Lung (tissue), 12 donors: ENCODE data around the gene JDP2. TPM values are rescaled to one million over a fixed set of nuclear protein-coding genes. Genes with fewer than 3 reads are reported as not detected.

Experiments used
- ATAC-seq: fragments of 200-7000 bp; cut with Tn5 transposase; one replicate; pipeline ENCODE4 v1.9.1; 2020; ENCODE audit warnings: moderate number of reproducible peaks; ENCODE audit not compliant: insufficient read depth, low FRiP score
- DNase-seq, 3 donors: peaks; one replicate each; pipeline ENCODE4 v3.0.0-alpha.2; 2013 to 2017
- H3K27ac ChIP-seq, 2 donors: one replicate each; pipeline ENCODE4 v1.5.1; 2013; ENCODE audit warnings: mild to moderate bottlenecking in 2 of 2, moderate library complexity in 2 of 2, control low read depth in 1 of 2, inconsistent platforms in 1 of 2, low read depth in 1 of 2, low read length in 1 of 2
- H3K27me3 ChIP-seq, 3 donors: one replicate each; pipeline ENCODE4 v1.5.1; 2013; ENCODE audit warnings: low read length in 2 of 3; ENCODE audit not compliant: control insufficient read depth in 3 of 3, insufficient read depth in 3 of 3
- H3K36me3 ChIP-seq, 4 donors: one replicate each; pipeline ENCODE4 v1.5.1; 2013; ENCODE audit warnings: low read length in 4 of 4, mild to moderate bottlenecking in 1 of 4, moderate library complexity in 1 of 4; ENCODE audit not compliant: control insufficient read depth in 4 of 4, insufficient read depth in 4 of 4
- H3K4me1 ChIP-seq, 5 donors: one replicate each; pipeline ENCODE4 v1.5.1; 2013; ENCODE audit warnings: low read length in 5 of 5, mild to moderate bottlenecking in 2 of 5, moderate library complexity in 1 of 5; ENCODE audit not compliant: control insufficient read depth in 5 of 5, insufficient read depth in 5 of 5
- H3K4me3 ChIP-seq: one replicate; pipeline ENCODE4 v1.5.1; 2013; ENCODE audit warnings: mild to moderate bottlenecking, control low read depth, moderate library complexity
- H3K9ac ChIP-seq, 2 donors: one replicate each; pipeline ENCODE4 v1.5.1; 2013; ENCODE audit warnings: low read length in 2 of 2, control low read depth in 1 of 2; ENCODE audit not compliant: insufficient read depth in 1 of 2
- H3K9me3 ChIP-seq, 4 donors: one replicate each; pipeline ENCODE4 v1.5.1; 2013; ENCODE audit warnings: low read length in 3 of 4, mild to moderate bottlenecking in 1 of 4, moderate library complexity in 1 of 4; ENCODE audit not compliant: control insufficient read depth in 4 of 4, insufficient read depth in 3 of 4
- WGBS, 2 donors: extraction: QIAGEN DNeasy Blood & Tissue Kit; methylation state at CpG; one replicate each; pipeline ENCODE4 v1.1.7; 2013; 5-methylcytosine and 5-hydroxymethylcytosine counted together
- polyA plus RNA-seq, 2 donors: library from polyadenylated mRNA; stranded (reverse); fragments of 200-250 nt; gene quantifications; one replicate each; pipeline ENCODE4 v1.2.1, GENCODE V29; 2013
- total RNA-seq, 2 donors: library from RNA; depleted of rRNA in 1 of 2; stranded (reverse); fragments of >200 nt in 1 of 2; gene quantifications; one replicate each; pipeline ENCODE4 v1.2.1, GENCODE V29; 2014 to 2021
- TF ChIP-seq, protein P1 (sequence below): IDR thresholded peaks from 2 replicates; pipeline ENCODE4 v1.5.1; 2012; ENCODE audit warnings: mild to moderate bottlenecking; ENCODE audit errors: control extremely low read depth, extremely low read depth
- donor health status: control.
- donor health status: control.
- donor health status: Bipolar disorder and iron deficiency.
- donor health status: healthy.
- donor health status: DM: yes; HTN: yes; CAD: no.

Gene JDP2
- total and polyA plus RNA-seq, 4 donors: 34.8 to 88.9 (median 57.7) TPM

DNA sequence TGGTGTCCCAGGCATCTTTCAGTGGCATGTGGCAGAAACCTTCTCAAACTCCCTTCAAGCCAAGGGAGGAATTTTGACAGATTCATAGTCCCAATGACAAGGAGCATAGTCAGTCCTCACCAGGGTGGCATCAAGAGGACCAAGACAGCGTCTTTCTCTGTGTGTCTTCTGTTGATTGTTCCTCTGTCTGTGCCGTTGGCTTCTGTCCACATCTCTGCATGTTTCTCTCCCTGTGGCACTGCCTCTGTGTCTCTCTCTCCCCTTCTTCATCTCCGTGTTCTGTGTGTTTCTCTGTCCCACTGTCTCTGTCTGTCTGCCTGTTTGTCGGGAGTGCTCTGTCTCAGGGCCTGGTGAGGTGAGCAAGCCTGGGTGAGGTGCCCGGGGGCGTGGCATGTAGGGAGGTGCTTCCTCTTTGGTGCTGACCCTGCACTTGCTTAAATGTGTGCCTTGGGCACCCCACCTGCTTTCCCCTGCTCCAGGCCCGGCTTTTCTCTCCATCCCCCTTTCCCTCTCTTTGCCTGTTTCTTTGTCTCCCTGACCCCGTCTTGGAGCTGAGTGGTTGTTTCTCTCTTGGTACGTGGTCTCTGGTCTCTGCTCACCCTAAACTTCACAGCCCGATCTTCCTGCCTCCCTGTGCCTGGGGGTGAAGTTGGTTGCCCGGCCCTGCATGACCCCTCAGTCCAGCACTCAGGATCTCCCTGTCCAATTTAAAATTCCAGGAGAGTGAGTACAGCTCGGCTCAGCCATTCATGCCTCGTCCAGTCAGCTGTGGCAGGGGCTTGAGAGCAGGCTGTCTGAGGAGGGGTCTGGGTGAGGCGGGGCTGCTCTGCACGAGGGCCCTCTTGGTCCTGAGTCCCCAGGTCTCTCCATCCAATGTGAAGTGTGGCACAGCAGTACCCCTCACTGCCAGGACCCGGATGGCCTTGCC, 28.5 kb downstream of the JDP2 start:
- H3K27me3 ChIP-seq: no peaks in the 10 kb centered on the region
- no peak overlapping the region for H3K4me3 ChIP-seq
- ATAC-seq: no peak
- H3K9me3 ChIP-seq: no peaks in the 10 kb centered on the region
- TF ChIP-seq, protein P1, sequence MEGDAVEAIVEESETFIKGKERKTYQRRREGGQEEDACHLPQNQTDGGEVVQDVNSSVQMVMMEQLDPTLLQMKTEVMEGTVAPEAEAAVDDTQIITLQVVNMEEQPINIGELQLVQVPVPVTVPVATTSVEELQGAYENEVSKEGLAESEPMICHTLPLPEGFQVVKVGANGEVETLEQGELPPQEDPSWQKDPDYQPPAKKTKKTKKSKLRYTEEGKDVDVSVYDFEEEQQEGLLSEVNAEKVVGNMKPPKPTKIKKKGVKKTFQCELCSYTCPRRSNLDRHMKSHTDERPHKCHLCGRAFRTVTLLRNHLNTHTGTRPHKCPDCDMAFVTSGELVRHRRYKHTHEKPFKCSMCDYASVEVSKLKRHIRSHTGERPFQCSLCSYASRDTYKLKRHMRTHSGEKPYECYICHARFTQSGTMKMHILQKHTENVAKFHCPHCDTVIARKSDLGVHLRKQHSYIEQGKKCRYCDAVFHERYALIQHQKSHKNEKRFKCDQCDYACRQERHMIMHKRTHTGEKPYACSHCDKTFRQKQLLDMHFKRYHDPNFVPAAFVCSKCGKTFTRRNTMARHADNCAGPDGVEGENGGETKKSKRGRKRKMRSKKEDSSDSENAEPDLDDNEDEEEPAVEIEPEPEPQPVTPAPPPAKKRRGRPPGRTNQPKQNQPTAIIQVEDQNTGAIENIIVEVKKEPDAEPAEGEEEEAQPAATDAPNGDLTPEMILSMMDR: no peak
- no peak for DNase-seq
- 74 to 77% methylated on average over 16 of the region's 16 CpGs for WGBS, 2 donors
- H3K4me1 ChIP-seq: peaks cover 22 to 63% (median 35%) of the 10 kb centered on the region in 5 donors
- H3K9ac ChIP-seq: no peak overlapping the region
- H3K27ac ChIP-seq: peak overlapping the region in 1 of 2 donors; percentile 18
- peaks cover 0 to 22% (median 1%) of the 10 kb centered on the region in 4 donors for H3K36me3 ChIP-seq

DNA sequence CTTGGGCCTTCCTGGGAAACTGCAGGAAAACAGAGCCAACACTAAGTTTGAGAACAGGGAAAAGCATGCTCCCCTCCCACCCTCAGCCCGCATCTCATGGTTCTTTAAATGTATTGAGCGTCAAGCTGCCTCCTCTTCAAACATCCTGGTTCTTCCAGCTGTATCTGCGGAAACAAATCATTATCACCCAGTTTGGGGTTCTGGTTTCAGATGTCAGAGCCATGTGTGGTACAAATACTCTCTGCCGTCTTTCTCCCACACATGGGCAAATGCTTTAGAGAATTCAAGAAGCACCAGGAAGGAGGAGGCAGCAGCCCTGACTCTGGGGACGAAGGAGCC, 29.1 kb downstream of the JDP2 start:
- Histone ChIP-seq H3K4me3 (no peak overlapping the region), H3K9ac (no peak overlapping the region), H3K36me3 (peaks cover 0 to 26% (median 4%) of the 10 kb centered on the region in 4 donors), H3K4me1 (peaks cover 21 to 63% (median 35%) of the 10 kb centered on the region in 5 donors), H3K27me3 (no peaks in the 10 kb centered on the region), H3K27ac (peak overlapping the region in 1 of 2 donors; percentile 2), H3K9me3 (no peaks in the 10 kb centered on the region)
- TF ChIP-seq, protein P1: no peak
- ATAC-seq: no peak
- peak in 1 of 3 donors; percentile 25 for DNase-seq
- 85 to 86% methylated on average over 5 of the region's 5 CpGs for WGBS, 2 donors

DNA sequence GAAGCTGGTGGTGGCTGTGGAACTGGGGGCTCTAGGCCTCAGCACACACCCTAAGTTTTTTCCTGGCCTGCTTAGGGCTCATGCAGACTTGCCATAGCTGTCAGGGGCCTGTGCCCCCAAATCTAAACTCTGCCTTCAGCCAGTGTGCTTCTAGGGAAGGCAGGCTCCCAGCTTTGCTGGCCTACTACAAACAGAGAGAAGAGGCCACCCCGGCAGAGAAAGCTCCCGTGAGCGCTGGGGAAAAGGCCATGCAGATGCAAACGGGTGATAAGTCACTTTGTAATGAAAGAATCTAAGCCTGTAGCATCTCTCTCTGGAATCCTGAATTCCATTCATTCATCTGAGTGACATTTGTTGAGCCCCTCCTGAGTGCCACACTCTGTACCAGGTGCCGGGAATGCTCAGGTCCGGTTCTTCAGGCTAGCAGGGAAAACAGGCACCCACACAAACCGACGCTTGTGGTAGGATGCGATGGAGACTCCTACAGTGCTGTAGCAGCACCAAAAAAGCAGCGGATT, 29.9 kb downstream of the JDP2 start:
- DNase-seq (no peak), ATAC-seq (no peak)
- 87 to 91% methylated on average over 10 of the region's 10 CpGs for WGBS, 2 donors
- Histone ChIP-seq H3K4me1 (peaks cover 14 to 57% (median 30%) of the 10 kb centered on the region in 5 donors), H3K9ac (no peak overlapping the region), H3K27ac (peak overlapping the region in 1 of 2 donors; percentile 15), H3K4me3 (no peak overlapping the region), H3K9me3 (no peaks in the 10 kb centered on the region), H3K27me3 (no peaks in the 10 kb centered on the region), H3K36me3 (peaks cover 3 to 27% (median 8%) of the 10 kb centered on the region in 4 donors)
- TF ChIP-seq, protein P1: no peak
